Measurements from ENCODE around the gene RNF150.

- TF ChIP-seq CTCF (tag by site-specific recombination; IDR thresholded peaks at IDR 0.05), result no peak
- TF ChIP-seq MEIS1 (CRISPR knock-in tag; IDR thresholded peaks at IDR 0.05; ENCODE audit: borderline replicate concordance), result no peak
- no peak for TF ChIP-seq ZBTB7A (tag by site-specific recombination; IDR thresholded peaks at IDR 0.05; ENCODE audit: low read depth)
- TF ChIP-seq ZNF335 (tag by site-specific recombination; conservative IDR thresholded peaks at IDR 0.05), result no peak
- TF ChIP-seq ZNF416 (tag by site-specific recombination; IDR thresholded peaks at IDR 0.05), result no peak
- TF ChIP-seq HOXC10 (CRISPR knock-in tag; IDR thresholded peaks at IDR 0.05), result no peak
- TF ChIP-seq ZNF184 (tag by site-specific recombination; IDR thresholded peaks at IDR 0.05), result no peak
- TF ChIP-seq TRIM28 (IDR thresholded peaks at IDR 0.05; ENCODE audit: borderline replicate concordance, low read length), result no peak
- TF ChIP-seq ZNF777 (tag by site-specific recombination; IDR thresholded peaks at IDR 0.05; ENCODE audit: borderline replicate concordance), result no peak
- TF ChIP-seq ZNF513 (tag by site-specific recombination; IDR thresholded peaks at IDR 0.05), result no peak
- TF ChIP-seq ELK4 (IDR thresholded peaks at IDR 0.05; ENCODE audit: borderline replicate concordance, low read depth, low read length), result no peak
- TF ChIP-seq ZNF843 (tag by site-specific recombination; IDR thresholded peaks at IDR 0.05), result no peak
Observed at GRCh38 chr4:140931911-140932310, 201.4 kb downstream of the RNF150 start.
